ENCODE data around the gene SLIT3. TPM values are rescaled to one million over a fixed set of nuclear protein-coding genes. Genes with fewer than 3 reads are reported as not detected.

Gene SLIT3
- total RNA-seq, 1 experiment from 2014 or later, result 0.44 TPM

DNA sequence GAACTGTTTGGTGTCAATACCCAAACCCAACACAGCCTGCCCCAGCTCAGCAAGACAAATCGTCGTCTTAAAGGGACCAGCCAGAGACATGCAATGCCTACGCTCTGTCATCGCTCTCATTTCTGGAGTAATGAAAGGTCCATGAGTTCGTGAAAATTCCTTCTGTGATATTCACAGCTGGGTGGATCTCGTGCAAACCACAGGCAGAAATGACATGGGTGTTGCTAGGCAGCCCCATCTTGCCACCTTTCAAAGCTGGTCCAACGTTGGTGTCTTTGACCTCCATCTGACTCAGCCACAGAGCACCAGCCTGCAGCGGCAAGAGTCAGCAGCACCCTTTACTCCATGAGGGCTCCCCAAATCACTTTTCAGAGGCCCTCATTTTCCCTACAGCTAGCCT, 215.3 kb downstream of the SLIT3 start:
- ATAC-seq, result no peak
- BruUV-seq (replicated peaks), result no TSS peak
- Histone ChIP-seq H3F3A (ENCODE audit: low read length, unreplicated experiment) (no peaks in the 10 kb centered on the region), H3K4me1 (ENCODE audit: insufficient read depth, low read length) (no peaks in the 10 kb centered on the region), H4K20me1 (ENCODE audit: low read length) (no peaks in the 10 kb centered on the region), H2AFZ (ENCODE audit: low read length) (no peak overlapping the region), H3K27ac (ENCODE audit: low read length) (no peak overlapping the region), H3K36me3 (ENCODE audit: low read depth, low read length) (no peaks in the 10 kb centered on the region), H3K79me2 (ENCODE audit: low read length) (no peaks in the 10 kb centered on the region), H3K9ac (ENCODE audit: low read length) (no peak overlapping the region), H3K9me3 (ENCODE audit: low read length) (no peaks in the 10 kb centered on the region), H3K9me2 (replicated peaks; ENCODE audit: low read length) (no peaks in the 10 kb centered on the region), H3K4me3 (ENCODE audit: low read length) (no peak overlapping the region), H3K4me2 (ENCODE audit: low read length) (no peak overlapping the region), H3K27me3 (ENCODE audit: low read length) (peaks cover 8% of the 10 kb centered on the region; the same call in 1 of the 2 replicates)
- no peak for DNase-seq
- ChIA-PET CTCF (no interaction called here), POLR2A (ENCODE audit: unreplicated experiment) (no interaction called here)
- TF ChIP-seq EZH2phosphoT487 (IDR thresholded peaks at IDR 0.05; ENCODE audit: borderline replicate concordance, low read length) (no peak), EZH2 (IDR thresholded peaks at IDR 0.05; ENCODE audit: low read length, unreplicated experiment) (no peak)
- TF ChIP-seq, protein P1, sequence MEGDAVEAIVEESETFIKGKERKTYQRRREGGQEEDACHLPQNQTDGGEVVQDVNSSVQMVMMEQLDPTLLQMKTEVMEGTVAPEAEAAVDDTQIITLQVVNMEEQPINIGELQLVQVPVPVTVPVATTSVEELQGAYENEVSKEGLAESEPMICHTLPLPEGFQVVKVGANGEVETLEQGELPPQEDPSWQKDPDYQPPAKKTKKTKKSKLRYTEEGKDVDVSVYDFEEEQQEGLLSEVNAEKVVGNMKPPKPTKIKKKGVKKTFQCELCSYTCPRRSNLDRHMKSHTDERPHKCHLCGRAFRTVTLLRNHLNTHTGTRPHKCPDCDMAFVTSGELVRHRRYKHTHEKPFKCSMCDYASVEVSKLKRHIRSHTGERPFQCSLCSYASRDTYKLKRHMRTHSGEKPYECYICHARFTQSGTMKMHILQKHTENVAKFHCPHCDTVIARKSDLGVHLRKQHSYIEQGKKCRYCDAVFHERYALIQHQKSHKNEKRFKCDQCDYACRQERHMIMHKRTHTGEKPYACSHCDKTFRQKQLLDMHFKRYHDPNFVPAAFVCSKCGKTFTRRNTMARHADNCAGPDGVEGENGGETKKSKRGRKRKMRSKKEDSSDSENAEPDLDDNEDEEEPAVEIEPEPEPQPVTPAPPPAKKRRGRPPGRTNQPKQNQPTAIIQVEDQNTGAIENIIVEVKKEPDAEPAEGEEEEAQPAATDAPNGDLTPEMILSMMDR (conservative IDR thresholded peaks at IDR 0.05; ENCODE audit: low read depth, low read length), result no peak
- intact Hi-C loops (cut with micrococcal nuclease), result no loop called here

- CTCF ChIA-PET, result no interaction called here
- Histone ChIP-seq H3K27me3 (ENCODE audit: low read length) (peaks cover 8% of the 10 kb centered on the region; the same call in 1 of the 2 replicates), H3K9me3 (ENCODE audit: low read length) (no peaks in the 10 kb centered on the region), H3F3A (ENCODE audit: low read length, unreplicated experiment) (no peaks in the 10 kb centered on the region), H3K4me2 (ENCODE audit: low read length) (no peak overlapping the region), H3K4me1 (ENCODE audit: insufficient read depth, low read length) (no peaks in the 10 kb centered on the region), H2AFZ (ENCODE audit: low read length) (no peak overlapping the region), H3K36me3 (ENCODE audit: low read depth, low read length) (no peaks in the 10 kb centered on the region), H3K9ac (ENCODE audit: low read length) (no peak overlapping the region), H3K79me2 (ENCODE audit: low read length) (no peaks in the 10 kb centered on the region), H3K27ac (ENCODE audit: low read length) (no peak overlapping the region), H3K4me3 (ENCODE audit: low read length) (no peak overlapping the region), H4K20me1 (ENCODE audit: low read length) (no peaks in the 10 kb centered on the region), H3K9me2 (replicated peaks; ENCODE audit: low read length) (no peaks in the 10 kb centered on the region)
- intact Hi-C loops (cut with micrococcal nuclease), result no loop called here
- DNase-seq, result no peak
- TF ChIP-seq EZH2phosphoT487 (IDR thresholded peaks at IDR 0.05; ENCODE audit: borderline replicate concordance, low read length) (no peak), EZH2 (IDR thresholded peaks at IDR 0.05; ENCODE audit: low read length, unreplicated experiment) (no peak)
- TF ChIP-seq, protein P1 (conservative IDR thresholded peaks at IDR 0.05; ENCODE audit: low read depth, low read length), result no peak
- POLR2A ChIA-PET (ENCODE audit: unreplicated experiment), result no interaction called here
- no peak for ATAC-seq
- BruUV-seq (replicated peaks), result no TSS peak
These were observed 215.7 kb downstream of the SLIT3 start for GRCh38 chr5:169085212-169085611.

- no peak overlapping the region for H3K27ac ChIP-seq (ENCODE audit: low read length)
- no peak overlapping the region for H3K9ac ChIP-seq (ENCODE audit: low read length)
- DNase-seq (no peak), ATAC-seq (no peak)
- BruUV-seq (replicated peaks), result no TSS peak
- intact Hi-C loops (cut with micrococcal nuclease), result no loop called here
- no peaks in the 10 kb centered on the region for H3K9me3 ChIP-seq (ENCODE audit: low read length)
- H4K20me1 ChIP-seq (ENCODE audit: low read length), result no peaks in the 10 kb centered on the region
- ChIA-PET CTCF (no interaction called here), POLR2A (ENCODE audit: unreplicated experiment) (no interaction called here)
- no peaks in the 10 kb centered on the region for H3F3A ChIP-seq (ENCODE audit: low read length, unreplicated experiment)
- no peaks in the 10 kb centered on the region for H3K4me1 ChIP-seq (ENCODE audit: insufficient read depth, low read length)
- no peaks in the 10 kb centered on the region for H3K79me2 ChIP-seq (ENCODE audit: low read length)
- H2AFZ ChIP-seq (ENCODE audit: low read length), result no peak overlapping the region
- no peak overlapping the region for H3K4me3 ChIP-seq (ENCODE audit: low read length)
- no peak overlapping the region for H3K4me2 ChIP-seq (ENCODE audit: low read length)
- H3K9me2 ChIP-seq (replicated peaks; ENCODE audit: low read length), result no peaks in the 10 kb centered on the region
- H3K36me3 ChIP-seq (ENCODE audit: low read depth, low read length), result no peaks in the 10 kb centered on the region
- TF ChIP-seq EZH2phosphoT487 (IDR thresholded peaks at IDR 0.05; ENCODE audit: borderline replicate concordance, low read length) (no peak), EZH2 (IDR thresholded peaks at IDR 0.05; ENCODE audit: low read length, unreplicated experiment) (no peak)
- TF ChIP-seq, protein P1 (conservative IDR thresholded peaks at IDR 0.05; ENCODE audit: low read depth, low read length), result no peak
- H3K27me3 ChIP-seq (ENCODE audit: low read length), result peaks cover 8% of the 10 kb centered on the region; the same call in 1 of the 2 replicates
These were observed 216.2 kb downstream of the SLIT3 start for GRCh38 chr5:169084775-169085174.

Measured in PC-3 (cell line).